Peyer's patch (tissue), 4 donors: ENCODE results near the gene ERC2. TPM values are rescaled to one million over a fixed set of nuclear protein-coding genes. Genes with fewer than 3 reads are reported as not detected.

Experiments
- DNase-seq, 3 donors: peaks; one replicate each; pipeline ENCODE4 v3.0.0-alpha.2; 2017 to 2019
- H3K27ac ChIP-seq, 4 donors: fragments of 200-600 bp; sonication (generic); one replicate each; pipeline ENCODE4 v1.5.1; 2016 to 2019
- H3K27me3 ChIP-seq, 2 donors: fragments of 200-600 bp; sonication (generic); one replicate each; pipeline ENCODE4 v1.5.1; 2019
- H3K36me3 ChIP-seq, 3 donors: fragments of 200-600 bp; sonication (generic); one replicate each; pipeline ENCODE4 v1.5.1; 2016 to 2019
- H3K4me1 ChIP-seq, 4 donors: fragments of 200-600 bp; sonication (generic); one replicate each; pipeline ENCODE4 v1.5.1; 2016 to 2019
- H3K4me3 ChIP-seq, 4 donors: fragments of 200-600 bp; sonication (generic); 1 replicate in 3 of 4; 2 replicates in 1 of 4; pipeline ENCODE4 v1.5.1; 2016 to 2019; ENCODE audit warnings: mild to moderate bottlenecking in 1 of 4
- H3K9me3 ChIP-seq, 4 donors: fragments of 200-600 bp; sonication (generic); one replicate each; pipeline ENCODE4 v1.5.1; 2016 to 2019; ENCODE audit warnings: mild to moderate bottlenecking in 1 of 4
- CTCF ChIP-seq, 6 experiments: fragments of 450-650 bp in 4 of 6; fragments of 200-600 bp in 2 of 6; sonication (generic) in 1 of 6; IDR thresholded peaks; one replicate each; pipeline ENCODE4 v1.5.1; 2017 to 2019; ENCODE audit warnings: antibody characterized with exemption in 6 of 6, mild to moderate bottlenecking in 3 of 6, moderate library complexity in 1 of 6
- POLR2A ChIP-seq, 2 donors: fragments of 450-650 bp; IDR thresholded peaks; one replicate each; pipeline ENCODE4 v1.5.1; 2017; ENCODE audit warnings: antibody characterized with exemption in 2 of 2, mild to moderate bottlenecking in 2 of 2, moderate library complexity in 2 of 2
- total RNA-seq, 4 donors: library from RNA; depleted of rRNA; stranded (reverse); fragments of >200 nt; gene quantifications; one replicate each; pipeline ENCODE4 v1.1.0, GENCODE V29; 2016

The ERC2 gene
- total RNA-seq, 4 donors from 2014 or later, result 0.18 to 0.83 TPM; not detected in 2

DNA sequence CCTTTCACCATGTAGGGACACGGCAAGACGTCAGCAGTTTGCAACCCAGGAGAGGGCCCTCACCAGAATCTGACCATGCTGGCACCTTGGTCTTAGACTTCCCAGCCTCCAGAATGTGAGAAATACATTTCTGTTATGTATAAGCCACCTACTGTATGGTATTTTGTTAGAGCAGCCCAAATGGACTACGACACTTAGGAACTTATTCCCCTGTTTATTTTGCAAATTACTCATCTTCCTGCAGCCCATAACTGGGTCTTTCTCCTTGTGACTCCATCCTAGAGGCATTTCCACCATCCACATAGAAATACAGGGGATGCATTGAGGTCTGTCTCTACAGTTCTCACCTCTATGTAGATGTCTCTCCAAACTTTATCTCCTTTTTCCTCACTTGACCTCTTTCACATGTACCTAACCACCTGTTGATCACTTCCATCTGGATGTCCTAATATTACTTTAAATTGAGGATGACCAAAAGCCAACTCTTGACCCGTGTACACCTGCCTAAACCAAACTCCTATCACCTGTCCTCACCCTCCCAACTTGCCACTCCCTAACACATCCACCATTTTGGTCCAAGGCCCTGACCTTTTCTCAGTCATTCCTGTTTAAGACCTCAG lies 575.1 kb downstream of the ERC2 start:
- H3K4me1 ChIP-seq, result no peaks in the 10 kb centered on the region
- TF ChIP-seq POLR2A (IDR thresholded peaks at IDR 0.05) (no peak), CTCF (IDR thresholded peaks at IDR 0.05) (no peak)

GRCh38 chr3:55891106-55891505 lies 577.2 kb downstream of the ERC2 start:
- TF ChIP-seq CTCF (IDR thresholded peaks at IDR 0.05) (no peak), POLR2A (IDR thresholded peaks at IDR 0.05) (no peak)
- Histone ChIP-seq H3K4me3 (no peak overlapping the region), H3K27ac (no peak overlapping the region), H3K9me3 (no peaks in the 10 kb centered on the region), H3K4me1 (no peaks in the 10 kb centered on the region), H3K27me3 (no peaks in the 10 kb centered on the region), H3K36me3 (no peaks in the 10 kb centered on the region)
- no peak for DNase-seq

More for the DNA sequence above, 575.1 kb downstream of the ERC2 start:
- Histone ChIP-seq H3K36me3 (no peaks in the 10 kb centered on the region), H3K9me3 (no peaks in the 10 kb centered on the region), H3K4me3 (no peak overlapping the region), H3K27me3 (no peaks in the 10 kb centered on the region), H3K27ac (no peak overlapping the region)
- DNase-seq, result no peak

DNA sequence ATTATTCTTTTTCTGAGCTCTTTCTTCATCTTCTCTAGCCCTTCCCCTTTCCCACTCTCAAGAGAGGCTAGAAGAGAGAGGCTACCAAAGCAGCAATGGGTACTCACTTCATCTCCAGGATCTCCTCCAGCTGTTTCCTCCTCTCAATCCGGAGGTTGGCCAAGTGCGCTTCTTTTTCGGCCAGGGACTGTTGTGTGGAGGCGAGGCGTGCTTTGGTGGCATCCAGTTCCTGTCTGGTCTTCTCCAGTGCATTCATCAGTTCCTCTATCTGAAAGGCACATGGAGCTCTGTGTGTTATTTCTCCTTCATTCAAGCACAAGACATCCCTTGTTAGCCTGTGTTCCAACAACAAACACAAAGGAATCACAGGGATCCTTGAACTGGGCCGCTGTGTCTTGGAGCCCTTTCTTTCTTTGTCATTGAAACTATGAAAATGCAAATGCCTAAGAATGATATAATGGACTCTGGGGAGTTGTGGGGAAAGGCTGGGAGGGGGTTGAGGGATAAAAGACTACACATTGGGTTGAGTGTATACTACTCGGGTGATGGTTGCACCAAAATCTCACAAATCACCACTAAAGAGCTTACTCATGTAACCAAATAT lies 579.9 kb downstream of the ERC2 start:
- Histone ChIP-seq H3K27ac (no peak overlapping the region), H3K36me3 (no peaks in the 10 kb centered on the region), H3K9me3 (no peaks in the 10 kb centered on the region), H3K27me3 (no peaks in the 10 kb centered on the region), H3K4me3 (no peak overlapping the region), H3K4me1 (no peaks in the 10 kb centered on the region)
- TF ChIP-seq POLR2A (IDR thresholded peaks at IDR 0.05) (no peak), CTCF (IDR thresholded peaks at IDR 0.05) (no peak)
- DNase-seq, result no peak

GRCh38 chr3:55885721-55886120 lies 582.5 kb downstream of the ERC2 start:
- H3K36me3 ChIP-seq, result no peaks in the 10 kb centered on the region
- no peaks in the 10 kb centered on the region for H3K4me1 ChIP-seq
- no peaks in the 10 kb centered on the region for H3K27me3 ChIP-seq
- no peak overlapping the region for H3K4me3 ChIP-seq
- H3K27ac ChIP-seq, result no peak overlapping the region
- no peaks in the 10 kb centered on the region for H3K9me3 ChIP-seq
- TF ChIP-seq CTCF (IDR thresholded peaks at IDR 0.05) (no peak), POLR2A (IDR thresholded peaks at IDR 0.05) (no peak)
- no peak for DNase-seq

DNA sequence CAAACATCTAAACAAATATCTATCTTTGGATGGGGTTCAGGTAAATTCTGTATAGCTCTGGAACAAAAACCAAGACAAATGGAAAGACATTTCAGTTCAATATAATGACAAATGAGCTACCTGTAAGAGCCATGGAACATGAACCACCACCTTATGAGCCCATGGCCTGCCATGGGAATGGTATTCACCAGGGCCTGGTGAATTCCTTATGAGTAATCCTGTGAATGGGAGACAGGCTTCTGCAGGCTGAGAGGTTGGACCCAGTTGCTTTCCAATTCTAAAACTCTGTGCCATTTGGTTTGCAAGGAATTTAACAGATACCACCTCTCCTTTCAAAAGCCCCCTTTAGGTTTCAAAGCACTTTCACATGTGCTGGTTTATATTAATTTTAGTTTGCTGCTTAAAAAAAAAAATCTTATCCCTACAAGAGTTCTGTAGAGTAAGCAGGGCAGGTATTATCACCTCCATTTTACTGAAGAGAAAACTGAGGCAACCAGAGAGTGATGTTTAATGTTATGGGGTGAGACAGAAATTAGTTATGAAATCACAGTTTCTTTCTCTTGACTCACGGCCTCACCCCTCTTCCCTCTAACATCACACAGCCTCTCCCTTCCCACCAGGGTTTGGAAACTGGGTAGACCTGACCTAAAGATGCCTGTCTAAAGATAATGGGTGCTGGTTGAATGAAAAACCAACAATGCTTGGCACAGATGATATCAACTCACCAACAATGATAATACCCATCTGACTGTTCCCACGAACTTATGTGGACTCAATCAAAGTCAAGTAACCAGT lies 583.6 kb downstream of the ERC2 start:
- H3K9me3 ChIP-seq, result no peaks in the 10 kb centered on the region
- H3K4me3 ChIP-seq, result no peak overlapping the region
- no peak for DNase-seq
- no peaks in the 10 kb centered on the region for H3K4me1 ChIP-seq
- H3K27ac ChIP-seq, result no peak overlapping the region
- H3K36me3 ChIP-seq, result no peaks in the 10 kb centered on the region
- TF ChIP-seq CTCF (IDR thresholded peaks at IDR 0.05) (no peak), POLR2A (IDR thresholded peaks at IDR 0.05) (no peak)
- H3K27me3 ChIP-seq, result no peaks in the 10 kb centered on the region
